SK-N-SH (cell line): ENCODE results near the gene PRDM8. TPM values are rescaled to one million over a fixed set of nuclear protein-coding genes. Genes with fewer than 3 reads are reported as not detected.

Experiments used
- CTCF ChIA-PET: fragments of 300-600, 350-600 bp; formaldehyde crosslinking; extraction: SDS; loops from one replicate; lab custom pipeline; 2021; lab: Yijun Ruan, JAX
- POLR2A ChIA-PET: fragments of 350-600 bp; sonication (Branson Sonifier 250); formaldehyde crosslinking; extraction: SDS; loops from one replicate; lab custom pipeline; 2020; ENCODE audit warnings: antibody characterized with exemption, inconsistent platforms; lab: Yijun Ruan, JAX
- DNase-seq: peaks from one replicate; pipeline ENCODE4 v3.0.0; 2012
- H2AFZ ChIP-seq: fragments of 200-600 bp; sonication (generic); 2 replicates; pipeline ENCODE4 v1.8.1; 2016; ENCODE audit warnings: antibody characterized with exemption, mild to moderate bottlenecking, low read depth
- H3F3A ChIP-seq: fragments of 200-600 bp; sonication (generic); replicated peaks from 2 replicates; pipeline ENCODE3; 2016; ENCODE audit warnings: antibody characterized with exemption, mild to moderate bottlenecking; ENCODE audit not compliant: insufficient read depth
- H3K27ac ChIP-seq, 2 experiments: fragments of 200-500 bp in 1 of 2; fragments of 200-600 bp in 1 of 2; sonication (Bioruptor generic) in 1 of 2; sonication (generic), shearing (Covaris generic) in 1 of 2; 2 replicates each; pipeline versions ENCODE4 v1.5.1 to v1.6.1; 2014 to 2016; ENCODE audit warnings: low read depth in 2 of 2, inconsistent platforms in 1 of 2, low read length in 1 of 2, mild to moderate bottlenecking in 1 of 2, mixed read lengths in 1 of 2
- H3K27me3 ChIP-seq: fragments of 200-600 bp; sonication (generic), shearing (Covaris generic); 2 replicates; pipeline ENCODE4 v1.6.1; 2016; ENCODE audit warnings: mixed run types; ENCODE audit not compliant: insufficient read depth
- H3K36me3 ChIP-seq, 2 experiments: fragments of 200-500 bp in 1 of 2; fragments of 200-600 bp in 1 of 2; sonication (Bioruptor generic) in 1 of 2; sonication (generic) in 1 of 2; replicated peaks in 1 of 2; 2 replicates each; pipeline versions ENCODE3 to v1.5.1; 2014 to 2016; ENCODE audit warnings: low read length in 1 of 2, mild to moderate bottlenecking in 1 of 2; ENCODE audit not compliant: insufficient read depth in 2 of 2, control insufficient read depth in 1 of 2
- H3K4me1 ChIP-seq, 2 experiments: fragments of 200-500 bp in 1 of 2; fragments of 200-600 bp in 1 of 2; sonication (Bioruptor generic) in 1 of 2; sonication (generic), shearing (Covaris generic) in 1 of 2; 2 replicates each; pipeline versions ENCODE4 v1.5.1 to v1.6.1; 2014 to 2016; ENCODE audit warnings: low read depth in 1 of 2, low read length in 1 of 2, mixed run types in 1 of 2; ENCODE audit not compliant: insufficient read depth in 2 of 2, control insufficient read depth in 1 of 2
- H3K4me2 ChIP-seq: fragments of 200-600 bp; sonication (generic), shearing (Covaris generic); 2 replicates; pipeline ENCODE4 v1.6.1; 2017; ENCODE audit warnings: mixed run types
- H3K4me3 ChIP-seq, 2 experiments: fragments of 200-500 bp in 1 of 2; fragments of 200-600 bp in 1 of 2; sonication (Bioruptor generic) in 1 of 2; sonication (generic), shearing (Covaris generic) in 1 of 2; 2 replicates each; pipeline versions ENCODE4 v1.5.1 to v1.8.1; 2014 to 2016; ENCODE audit warnings: low read depth in 2 of 2, inconsistent platforms in 1 of 2, low read length in 1 of 2, mild to moderate bottlenecking in 1 of 2, mixed read lengths in 1 of 2, moderate library complexity in 1 of 2
- H3K79me2 ChIP-seq: fragments of 200-600 bp; sonication (generic); 2 replicates; pipeline ENCODE4 v1.8.1; 2017; ENCODE audit warnings: mild to moderate bottlenecking; ENCODE audit not compliant: insufficient read depth
- H3K9ac ChIP-seq: fragments of 200-600 bp; sonication (generic); 2 replicates; pipeline ENCODE4 v1.6.1; 2017; ENCODE audit warnings: mixed run types
- H3K9me2 ChIP-seq: fragments of 200-600 bp; sonication (generic); 2 replicates; pipeline ENCODE4 v1.6.1; 2017; ENCODE audit warnings: mixed run types
- H3K9me3 ChIP-seq: fragments of 200-600 bp; sonication (generic); 2 replicates; pipeline ENCODE4 v1.6.1; 2017; ENCODE audit warnings: mixed run types, mild to moderate bottlenecking, moderate library complexity
- H4K20me1 ChIP-seq: fragments of 200-600 bp; sonication (generic); 2 replicates; pipeline ENCODE4 v1.6.1; 2017; ENCODE audit warnings: mild to moderate bottlenecking, mixed run types; ENCODE audit not compliant: insufficient read depth
- CHD2 ChIP-seq: fragments of 150-350 bp; IDR thresholded peaks from 2 replicates; pipeline ENCODE4 v1.6.1; 2018; ENCODE audit warnings: low read length; ENCODE audit not compliant: partially characterized antibody
- EZH2phosphoT487 ChIP-seq: fragments of 200-600 bp; sonication (generic); IDR thresholded peaks from 2 replicates; pipeline ENCODE4 v1.6.1; 2017; ENCODE audit warnings: low read depth, mixed run types, mild to moderate bottlenecking, antibody characterized with exemption, moderate library complexity, borderline replicate concordance
- FOSL2 ChIP-seq: IDR thresholded peaks from 2 replicates; pipeline ENCODE4 v1.4.0; 2012; ENCODE audit warnings: low read depth, mild to moderate bottlenecking, moderate library complexity, borderline replicate concordance
- FOXJ3 ChIP-seq: sonication (generic); formaldehyde crosslinking; IDR thresholded peaks from 2 replicates; pipeline ENCODE4 v1.5.1; 2020; ENCODE audit warnings: mild to moderate bottlenecking, missing genetic modification reagents
- FOXM1 ChIP-seq: IDR thresholded peaks from 2 replicates; pipeline ENCODE4 v1.4.0; 2012; ENCODE audit warnings: low read depth, mild to moderate bottlenecking
- GABPA ChIP-seq: IDR thresholded peaks from 2 replicates; pipeline ENCODE4 v1.4.0; 2012; ENCODE audit warnings: low read depth, mild to moderate bottlenecking
- MEF2A ChIP-seq: IDR thresholded peaks from 2 replicates; pipeline ENCODE4 v1.4.0; 2012; ENCODE audit warnings: low read depth, borderline replicate concordance
- MXI1 ChIP-seq: IDR thresholded peaks from 2 replicates; pipeline ENCODE4 v1.6.1; 2012; ENCODE audit warnings: mild to moderate bottlenecking, low read depth, low read length, improper control_type of control experiment
- NRF1 ChIP-seq: IDR thresholded peaks from 2 replicates; pipeline ENCODE4 v1.6.1; 2012; ENCODE audit warnings: low read depth, mild to moderate bottlenecking, low read length
- PBX3 ChIP-seq: IDR thresholded peaks from 2 replicates; pipeline ENCODE4; 2012
- RAD21 ChIP-seq: IDR thresholded peaks from 2 replicates; pipeline ENCODE4 v1.6.1; 2012; ENCODE audit warnings: mild to moderate bottlenecking, low read length
- RCOR1 ChIP-seq: fragments of 150-350 bp; IDR thresholded peaks from 2 replicates; pipeline ENCODE4 v1.6.1; 2017; ENCODE audit warnings: antibody characterized with exemption, low read length
- TCF12 ChIP-seq: IDR thresholded peaks from 2 replicates; pipeline ENCODE4 v1.4.0; 2012
- YY1 ChIP-seq: IDR thresholded peaks from 2 replicates; pipeline ENCODE4 v1.4.0; 2012; ENCODE audit warnings: low read depth, mild to moderate bottlenecking
- ZBTB33 ChIP-seq: IDR thresholded peaks from 2 replicates; pipeline ENCODE4 v1.4.0; 2012; ENCODE audit warnings: low read depth, borderline replicate concordance
- WGBS: methylation state at CpG from one replicate; pipeline ENCODE4 v1.1.6; 2017; ENCODE audit warnings: low lambda C conversion rate; 5-methylcytosine and 5-hydroxymethylcytosine counted together
- polyA plus RNA-seq, 3 experiments: library from polyadenylated mRNA; depleted of rRNA; stranded (reverse); fragments of >200 nt; gene quantifications; 2 replicates each; pipeline ENCODE4 v1.2.3, GENCODE V29; 2012
- TF ChIP-seq, protein P1 (sequence below): fragments of 150-350 bp; IDR thresholded peaks from 2 replicates; pipeline ENCODE4 v1.6.1; 2017; ENCODE audit warnings: antibody characterized with exemption, low read length, low read depth, borderline replicate concordance

The PRDM8 gene
- polyA plus RNA-seq, 1 of the 3 experiments (the other 2 are of a cell fraction): 3.5 TPM

- Histone ChIP-seq H3K4me3 (no peak overlapping the region), H3K9ac (no peak overlapping the region), H3K4me2 (no peak overlapping the region), H4K20me1 (no peaks in the 10 kb centered on the region), H3K9me3 (no peaks in the 10 kb centered on the region), H3K4me1 (peaks cover 0 to 4% of the 10 kb centered on the region in 2 experiments; a peak in 1 of 4 replicates), H3K36me3 (no peaks in the 10 kb centered on the region), H3K9me2 (no peaks in the 10 kb centered on the region), H3K27ac (no peak overlapping the region), H2AFZ (no peak overlapping the region), H3K79me2 (no peaks in the 10 kb centered on the region), H3K27me3 (no peaks in the 10 kb centered on the region), H3F3A (peaks cover 22% of the 10 kb centered on the region)
- TF ChIP-seq FOXJ3 (no peak), MEF2A (no peak), PBX3 (no peak), FOXM1 (no peak), MXI1 (no peak), CHD2 (no peak), RCOR1 (no peak), EZH2phosphoT487 (no peak), NRF1 (no peak)
- ChIA-PET CTCF (interaction anchor here (0.6 to 1.1 kb wide), 3 partner anchors 13 to 1209 kb away, joined by 3 read pairs; no protein-coding TSS in a partner anchor), POLR2A (no interaction called here)
- no peak for DNase-seq
Observed at GRCh38 chr4:80252427-80252826, 55.1 kb downstream of the PRDM8 start.

- H4K20me1 ChIP-seq: no peaks in the 10 kb centered on the region
- H3K36me3 ChIP-seq: no peaks in the 10 kb centered on the region
- H3K27ac ChIP-seq: no peak overlapping the region
- TF ChIP-seq MEF2A: no peak
- TF ChIP-seq PBX3: peak; percentile 23; the same call in 1 of the 2 replicates
- no peaks in the 10 kb centered on the region for H3K9me2 ChIP-seq
- no peaks in the 10 kb centered on the region for H3K9me3 ChIP-seq
- H3K9ac ChIP-seq: no peak overlapping the region
- ChIA-PET CTCF (interaction anchor here (0.7 to 1.1 kb wide), 2 partner anchors 13 to 55 kb away, joined by 3 read pairs; no protein-coding TSS in a partner anchor), POLR2A (no interaction called here)
- no peak for DNase-seq
- peaks cover 0 to 4% of the 10 kb centered on the region in 2 experiments; a peak in 1 of 4 replicates for H3K4me1 ChIP-seq
- H3K79me2 ChIP-seq: no peaks in the 10 kb centered on the region
- no peaks in the 10 kb centered on the region for H3K27me3 ChIP-seq
- H3F3A ChIP-seq: peaks cover 26% of the 10 kb centered on the region
- H3K4me3 ChIP-seq: no peak overlapping the region
- no peak overlapping the region for H2AFZ ChIP-seq
- no peak overlapping the region for H3K4me2 ChIP-seq
Observed at GRCh38 chr4:80252953-80253352, 55.6 kb downstream of the PRDM8 start.

DNA sequence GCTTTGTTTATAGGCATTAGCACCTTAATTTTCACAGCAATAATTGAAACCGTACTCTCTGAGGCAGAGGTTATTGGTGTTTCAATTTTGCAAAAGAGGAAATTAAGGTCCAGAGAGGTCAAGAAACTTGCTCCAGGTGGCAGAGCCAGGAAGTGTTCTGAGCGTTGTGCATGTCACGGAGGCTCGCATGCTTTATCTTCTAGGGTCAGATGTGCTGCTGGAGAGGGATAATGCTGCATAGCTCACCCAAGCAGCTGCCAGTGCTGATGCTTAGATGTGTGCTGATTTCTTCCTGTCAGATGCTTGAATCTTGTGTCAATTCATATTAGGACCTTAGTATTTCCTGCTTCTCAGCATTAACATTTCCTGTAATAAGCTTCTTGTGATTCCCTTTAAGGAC is 56.2 kb downstream of the PRDM8 start:
- no peaks in the 10 kb centered on the region for H3K9me2 ChIP-seq
- POLR2A ChIA-PET: no interaction called here
- peaks cover 0 to 4% of the 10 kb centered on the region in 2 experiments; a peak in 1 of 4 replicates for H3K4me1 ChIP-seq
- H3K4me3 ChIP-seq: no peak overlapping the region
- H3K9ac ChIP-seq: no peak overlapping the region
- WGBS: 78% methylated on average over 4 of the region's 4 CpGs
- H3K79me2 ChIP-seq: no peaks in the 10 kb centered on the region
- TF ChIP-seq RAD21 (no peak), FOSL2 (no peak), YY1 (no peak), MXI1 (no peak), TCF12 (no peak), GABPA (no peak), ZBTB33 (no peak)
- TF ChIP-seq, protein P1, sequence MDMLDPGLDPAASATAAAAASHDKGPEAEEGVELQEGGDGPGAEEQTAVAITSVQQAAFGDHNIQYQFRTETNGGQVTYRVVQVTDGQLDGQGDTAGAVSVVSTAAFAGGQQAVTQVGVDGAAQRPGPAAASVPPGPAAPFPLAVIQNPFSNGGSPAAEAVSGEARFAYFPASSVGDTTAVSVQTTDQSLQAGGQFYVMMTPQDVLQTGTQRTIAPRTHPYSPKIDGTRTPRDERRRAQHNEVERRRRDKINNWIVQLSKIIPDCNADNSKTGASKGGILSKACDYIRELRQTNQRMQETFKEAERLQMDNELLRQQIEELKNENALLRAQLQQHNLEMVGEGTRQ: no peak
- TF ChIP-seq, all 33 proteins: peak for 0
- H3K27me3 ChIP-seq: no peaks in the 10 kb centered on the region
- CTCF ChIA-PET: no interaction called here
- no peak for DNase-seq
- H3K36me3 ChIP-seq: no peaks in the 10 kb centered on the region
- H3F3A ChIP-seq: peaks cover 26% of the 10 kb centered on the region
- no peak overlapping the region for H3K4me2 ChIP-seq
- no peaks in the 10 kb centered on the region for H3K9me3 ChIP-seq
- H2AFZ ChIP-seq: no peak overlapping the region
- H4K20me1 ChIP-seq: no peaks in the 10 kb centered on the region
- H3K27ac ChIP-seq: no peak overlapping the region
